Measurements from ENCODE around the gene CAST.

DNA sequence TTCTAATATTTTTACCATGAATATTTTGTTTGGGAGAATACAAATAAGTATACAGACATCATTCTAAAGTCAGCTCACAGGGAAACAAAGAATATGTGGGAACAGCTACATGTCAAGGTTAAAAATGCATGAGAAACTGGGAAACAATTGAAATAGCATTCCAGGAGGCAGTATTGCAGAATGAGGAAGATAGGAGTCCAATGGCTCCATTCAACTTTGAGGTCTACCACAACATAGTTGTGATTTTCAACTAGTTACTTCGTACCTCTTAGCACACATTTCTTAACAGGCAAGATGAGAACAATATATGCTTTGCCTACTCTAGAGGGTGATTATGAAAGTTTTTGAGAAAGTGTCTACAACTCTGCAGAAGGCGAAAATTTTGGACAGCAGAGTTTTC is 35.2 kb upstream of the CAST start:
- TF ChIP-seq POLR2A (IDR thresholded peaks at IDR 0.05; ENCODE audit: low read depth, low read length), result no peak
- no peak for TF ChIP-seq SPI1 (IDR thresholded peaks at IDR 0.05; ENCODE audit: low read depth, low read length)
- no peak for TF ChIP-seq POLR2AphosphoS5 (IDR thresholded peaks at IDR 0.05; ENCODE audit: low read depth, low read length)
- no peak for TF ChIP-seq TAF1 (IDR thresholded peaks at IDR 0.05; ENCODE audit: low read depth, low read length)
- no peak for TF ChIP-seq POU2F2 (IDR thresholded peaks at IDR 0.05; ENCODE audit: low read depth, low read length)
- TF ChIP-seq PAX5 (IDR thresholded peaks at IDR 0.05; ENCODE audit: insufficient read depth, low read length, severe bottlenecking), result no peak

Measured in GM12891 (cell line).